Activated CD4-positive, alpha-beta T cell treated with anti-CD3 and anti-CD28 coated beads, Interleukin-2, amount 10 ng/mL, durations not matched to agents 24 days and 14 days (primary cell): ENCODE measurements around the gene PIM3. TPM values are rescaled to one million over a fixed set of nuclear protein-coding genes. Genes with fewer than 3 reads are reported as not detected.
A peak's percentile ranks its signal among the peaks of the same experiment; 100 is the strongest.

Experiments used
- DNase-seq: peaks from one replicate; pipeline ENCODE4 v3.0.0; 2022
- H3K27ac Mint-ChIP-seq: one replicate; pipeline ENCODE4 v1.8.0; 2022; ENCODE audit warnings: mild to moderate bottlenecking, mixed read lengths
- H3K27me3 Mint-ChIP-seq: one replicate; pipeline ENCODE4 v1.8.0; 2022; ENCODE audit warnings: mixed read lengths
- H3K36me3 Mint-ChIP-seq: one replicate; pipeline ENCODE4 v1.8.0; 2022; ENCODE audit warnings: low read depth, mild to moderate bottlenecking, mixed read lengths
- H3K4me1 Mint-ChIP-seq: one replicate; pipeline ENCODE4 v1.8.0; 2021; ENCODE audit warnings: mixed read lengths
- H3K4me3 Mint-ChIP-seq: one replicate; pipeline ENCODE4 v1.8.0; 2022; ENCODE audit warnings: mild to moderate bottlenecking, moderate library complexity, mixed read lengths
- H3K9me3 Mint-ChIP-seq: one replicate; pipeline ENCODE4 v1.8.0; 2021; ENCODE audit warnings: mixed read lengths
- intact Hi-C: fragments of 100-400 bp; cut with micrococcal nuclease; formaldehyde crosslinking; loops from one replicate; pipeline ENCODE4 v1.15.1; 2023
- total RNA-seq: library from RNA; stranded (reverse); gene quantifications from 2 replicates; pipeline ENCODE4 v1.2.3, GENCODE V29; 2022

The PIM3 gene
- total RNA-seq, 1 donor from 2014 or later, result 304 TPM

- peaks cover 17% of the 10 kb centered on the region for H3K4me1 Mint-ChIP-seq
- DNase-seq, result no peak
- intact Hi-C loops, result loop anchor here (5.0 kb wide), 2 partner anchors 107 to 568 kb away; partner anchors contain the start of genes SCO2 and ZBED4
Observed at GRCh38 chr22:49959782-49960158, 802 bp upstream of the PIM3 start.

GRCh38 chr22:49961005-49961600, 531 bp downstream of the PIM3 start:
- peak overlapping the region; percentile 94 for H3K4me3 Mint-ChIP-seq
- no peaks in the 10 kb centered on the region for H3K9me3 Mint-ChIP-seq
- peak overlapping the region; percentile 95 for H3K27ac Mint-ChIP-seq
- peak; percentile 83 for DNase-seq
- H3K4me1 Mint-ChIP-seq, result peaks cover 17% of the 10 kb centered on the region
- no peaks in the 10 kb centered on the region for H3K27me3 Mint-ChIP-seq
- H3K36me3 Mint-ChIP-seq, result peaks cover 35% of the 10 kb centered on the region
- intact Hi-C loops, result loop anchor here (5.0 kb wide), 2 partner anchors 109 to 566 kb away; partner anchors contain the start of genes SCO2 and ZBED4

More at GRCh38 chr22:49959782-49960158, 802 bp upstream of the PIM3 start:
- peaks cover 30% of the 10 kb centered on the region for H3K36me3 Mint-ChIP-seq
- no peaks in the 10 kb centered on the region for H3K9me3 Mint-ChIP-seq
- no peaks in the 10 kb centered on the region for H3K27me3 Mint-ChIP-seq
- H3K4me3 Mint-ChIP-seq, result peak overlapping the region; percentile 90
- peak overlapping the region; percentile 95 for H3K27ac Mint-ChIP-seq

GRCh38 chr22:49961601-49962011, 1.0 kb downstream of the PIM3 start:
- Mint-ChIP-seq H3K27ac (peak overlapping the region; percentile 95), H3K27me3 (no peaks in the 10 kb centered on the region), H3K4me3 (peak overlapping the region; percentile 94), H3K9me3 (no peaks in the 10 kb centered on the region), H3K36me3 (peaks cover 37% of the 10 kb centered on the region), H3K4me1 (peaks cover 17% of the 10 kb centered on the region)
- DNase-seq, result no peak
- intact Hi-C loops, result loop anchor here (1.0 to 5.0 kb wide), 4 partner anchors 25 to 566 kb away; partner anchors contain the start of genes SCO2 and ZBED4

GRCh38 chr22:49962012-49962750, 1.6 kb downstream of the PIM3 start:
- H3K36me3 Mint-ChIP-seq, result peaks cover 37% of the 10 kb centered on the region

DNA sequence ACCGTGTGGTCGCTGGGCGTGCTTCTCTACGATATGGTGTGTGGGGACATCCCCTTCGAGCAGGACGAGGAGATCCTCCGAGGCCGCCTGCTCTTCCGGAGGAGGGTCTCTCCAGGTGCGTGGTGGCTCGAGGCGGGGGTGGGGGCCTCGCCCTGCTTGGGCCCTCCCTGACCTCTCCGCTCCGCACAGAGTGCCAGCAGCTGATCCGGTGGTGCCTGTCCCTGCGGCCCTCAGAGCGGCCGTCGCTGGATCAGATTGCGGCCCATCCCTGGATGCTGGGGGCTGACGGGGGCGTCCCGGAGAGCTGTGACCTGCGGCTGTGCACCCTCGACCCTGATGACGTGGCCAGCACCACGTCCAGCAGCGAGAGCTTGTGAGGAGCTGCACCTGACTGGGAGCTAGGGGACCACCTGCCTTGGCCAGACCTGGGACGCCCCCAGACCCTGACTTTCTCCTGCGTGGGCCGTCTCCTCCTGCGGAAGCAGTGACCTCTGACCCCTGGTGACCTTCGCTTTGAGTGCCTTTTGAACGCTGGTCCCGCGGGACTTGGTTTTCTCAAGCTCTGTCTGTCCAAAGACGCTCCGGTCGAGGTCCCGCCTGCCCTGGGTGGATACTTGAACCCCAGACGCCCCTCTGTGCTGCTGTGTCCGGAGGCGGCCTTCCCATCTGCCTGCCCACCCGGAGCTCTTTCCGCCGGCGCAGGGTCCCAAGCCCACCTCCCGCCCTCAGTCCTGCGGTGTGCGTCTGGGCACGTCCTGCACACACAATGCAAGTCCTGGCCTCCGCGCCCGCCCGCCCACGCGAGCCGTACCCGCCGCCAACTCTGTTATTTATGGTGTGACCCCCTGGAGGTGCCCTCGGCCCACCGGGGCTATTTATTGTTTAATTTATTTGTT, 2.4 kb downstream of the PIM3 start:
- no peaks in the 10 kb centered on the region for H3K27me3 Mint-ChIP-seq
- DNase-seq, result no peak
- H3K27ac Mint-ChIP-seq, result peak overlapping the region; percentile 83
- no peaks in the 10 kb centered on the region for H3K9me3 Mint-ChIP-seq
- H3K4me1 Mint-ChIP-seq, result peaks cover 20% of the 10 kb centered on the region
- peak overlapping the region; percentile 94 for H3K4me3 Mint-ChIP-seq
- intact Hi-C loops, result loop anchor here (1.0 to 5.0 kb wide), 4 partner anchors 27 to 564 kb away; partner anchors contain the start of genes SCO2 and ZBED4
- H3K36me3 Mint-ChIP-seq, result peaks cover 38% of the 10 kb centered on the region

More at GRCh38 chr22:49962012-49962750, 1.6 kb downstream of the PIM3 start:
- Mint-ChIP-seq H3K4me3 (peak overlapping the region; percentile 94), H3K27me3 (no peaks in the 10 kb centered on the region), H3K27ac (peak overlapping the region; percentile 95), H3K4me1 (peaks cover 17% of the 10 kb centered on the region), H3K9me3 (no peaks in the 10 kb centered on the region)
- intact Hi-C loops, result loop anchor here (1.0 to 5.0 kb wide), 4 partner anchors 26 to 565 kb away; partner anchors contain the start of genes SCO2 and ZBED4
- DNase-seq, result peak; percentile 91

DNA sequence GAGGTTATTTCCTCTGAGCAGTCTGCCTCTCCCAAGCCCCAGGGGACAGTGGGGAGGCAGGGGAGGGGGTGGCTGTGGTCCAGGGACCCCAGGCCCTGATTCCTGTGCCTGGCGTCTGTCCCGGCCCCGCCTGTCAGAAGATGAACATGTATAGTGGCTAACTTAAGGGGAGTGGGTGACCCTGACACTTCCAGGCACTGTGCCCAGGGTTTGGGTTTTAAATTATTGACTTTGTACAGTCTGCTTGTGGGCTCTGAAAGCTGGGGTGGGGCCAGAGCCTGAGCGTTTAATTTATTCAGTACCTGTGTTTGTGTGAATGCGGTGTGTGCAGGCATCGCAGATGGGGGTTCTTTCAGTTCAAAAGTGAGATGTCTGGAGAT, 3.1 kb downstream of the PIM3 start:
- no peaks in the 10 kb centered on the region for H3K27me3 Mint-ChIP-seq
- intact Hi-C loops, result loop anchor here (5.0 kb wide), 2 partner anchors 111 to 564 kb away; partner anchors contain the start of genes SCO2 and ZBED4

GRCh38 chr22:49964136-49965090, 3.8 kb downstream of the PIM3 start:
- intact Hi-C loops, result loop anchor here (5.0 kb wide), 2 partner anchors 112 to 563 kb away; partner anchors contain the start of genes SCO2 and ZBED4
- H3K4me3 Mint-ChIP-seq, result peak overlapping the region; percentile 94
- peak; percentile 60 for DNase-seq
- no peaks in the 10 kb centered on the region for H3K9me3 Mint-ChIP-seq
- no peaks in the 10 kb centered on the region for H3K27me3 Mint-ChIP-seq
- peaks cover 40% of the 10 kb centered on the region for H3K36me3 Mint-ChIP-seq
- peaks cover 15% of the 10 kb centered on the region for H3K4me1 Mint-ChIP-seq
- peak overlapping the region; percentile 83 for H3K27ac Mint-ChIP-seq

More for the DNA sequence above, 3.1 kb downstream of the PIM3 start:
- peak overlapping the region; percentile 94 for H3K4me3 Mint-ChIP-seq
- peak overlapping the region; percentile 83 for H3K27ac Mint-ChIP-seq
- peaks cover 19% of the 10 kb centered on the region for H3K4me1 Mint-ChIP-seq
- H3K36me3 Mint-ChIP-seq, result peaks cover 40% of the 10 kb centered on the region
- no peaks in the 10 kb centered on the region for H3K9me3 Mint-ChIP-seq
- no peak for DNase-seq

DNA sequence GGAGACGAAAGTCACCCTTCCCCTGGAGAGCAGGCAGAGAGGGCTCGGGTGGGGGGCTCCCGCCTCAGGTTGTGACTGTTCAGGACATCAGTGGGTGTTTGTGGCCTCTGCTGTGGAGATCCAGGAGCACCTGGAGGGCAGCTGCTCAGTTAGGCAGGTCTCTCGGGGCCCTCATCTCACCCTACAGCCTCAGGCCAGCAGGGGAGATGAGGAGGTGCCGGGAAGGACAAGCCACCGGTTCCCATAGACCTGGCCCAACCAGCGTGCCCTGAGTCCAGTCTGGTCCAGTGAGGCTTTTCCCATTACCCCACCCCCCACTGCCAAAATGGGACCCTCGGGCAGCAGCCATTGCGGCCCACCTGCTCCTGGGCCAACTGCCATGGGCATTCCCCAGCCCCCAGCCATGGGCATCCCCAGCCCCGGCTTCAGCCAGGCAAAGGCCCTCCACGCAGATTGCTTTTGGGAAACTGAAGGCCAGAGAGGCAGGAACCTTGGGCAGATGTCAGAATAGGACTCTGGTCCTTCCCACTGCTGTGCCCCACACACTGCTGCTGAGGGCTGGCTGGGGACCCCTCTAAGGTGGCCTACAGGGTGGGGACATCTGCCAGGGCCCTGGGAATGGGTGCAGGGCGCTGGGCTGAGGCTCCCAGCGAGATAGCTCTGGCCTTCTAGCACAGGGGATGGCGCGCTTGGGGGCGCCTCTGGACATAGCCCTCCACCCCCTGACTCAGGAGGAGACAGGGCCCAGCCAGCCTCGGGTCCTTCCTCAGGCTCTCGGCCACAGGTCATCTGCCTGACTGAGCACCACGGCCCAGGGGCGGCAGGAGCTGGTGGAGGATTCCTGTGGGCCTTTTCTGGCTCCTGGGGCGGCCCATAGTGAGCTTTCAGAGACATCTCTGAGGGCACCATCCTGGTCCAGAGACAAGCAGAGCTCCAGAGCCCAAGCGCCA, 4.8 kb downstream of the PIM3 start:
- intact Hi-C loops, result no loop called here
- no peaks in the 10 kb centered on the region for H3K27me3 Mint-ChIP-seq
- H3K36me3 Mint-ChIP-seq, result peaks cover 40% of the 10 kb centered on the region
- H3K4me3 Mint-ChIP-seq, result peak overlapping the region; percentile 94
- DNase-seq, result peak; percentile 65
- H3K9me3 Mint-ChIP-seq, result no peaks in the 10 kb centered on the region
- peaks cover 21% of the 10 kb centered on the region for H3K4me1 Mint-ChIP-seq
- H3K27ac Mint-ChIP-seq, result peak overlapping the region; percentile 83

DNA sequence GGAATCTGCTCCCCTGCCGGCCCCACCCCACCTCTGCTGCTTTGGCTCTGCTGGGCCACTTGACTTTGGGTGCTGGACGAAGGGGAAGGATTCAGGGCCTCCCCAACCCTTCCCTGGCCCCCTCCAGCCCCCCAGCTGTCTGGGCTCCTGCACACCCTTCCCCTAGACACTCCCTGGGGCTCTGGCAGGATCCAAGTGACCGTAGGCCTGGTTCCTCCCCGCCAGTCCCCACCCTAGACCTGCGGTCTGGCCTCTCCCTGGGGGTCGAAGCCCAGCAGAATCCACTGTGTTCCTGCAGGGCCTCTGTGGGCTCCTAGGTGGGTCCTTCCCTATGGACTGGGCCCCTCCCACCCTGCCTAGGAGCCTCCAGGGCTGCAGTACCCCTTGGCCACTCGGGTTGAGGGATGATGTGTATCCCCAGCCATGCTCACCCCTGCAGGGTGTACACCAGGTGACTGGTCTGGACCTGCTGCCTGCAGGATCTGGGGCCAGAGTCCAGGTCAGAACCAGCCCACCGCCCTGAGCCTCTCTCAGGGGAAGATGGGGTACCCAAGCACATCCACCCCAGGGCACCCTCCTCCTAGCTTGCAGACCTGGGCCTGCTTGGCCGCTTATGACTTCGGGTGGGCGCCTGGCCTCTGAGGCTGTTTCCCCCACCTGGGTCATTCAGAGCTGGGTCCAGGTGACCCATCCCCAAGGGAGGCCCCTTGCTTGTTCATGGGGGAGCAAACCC, 5.6 kb downstream of the PIM3 start:
- H3K4me3 Mint-ChIP-seq, result peak overlapping the region; percentile 43
- intact Hi-C loops, result no loop called here
- peaks cover 45% of the 10 kb centered on the region for H3K36me3 Mint-ChIP-seq
- no peaks in the 10 kb centered on the region for H3K9me3 Mint-ChIP-seq
- no peaks in the 10 kb centered on the region for H3K27me3 Mint-ChIP-seq
- H3K4me1 Mint-ChIP-seq, result peaks cover 29% of the 10 kb centered on the region
- H3K27ac Mint-ChIP-seq, result peak overlapping the region; percentile 34
- DNase-seq, result peak; percentile 68

DNA sequence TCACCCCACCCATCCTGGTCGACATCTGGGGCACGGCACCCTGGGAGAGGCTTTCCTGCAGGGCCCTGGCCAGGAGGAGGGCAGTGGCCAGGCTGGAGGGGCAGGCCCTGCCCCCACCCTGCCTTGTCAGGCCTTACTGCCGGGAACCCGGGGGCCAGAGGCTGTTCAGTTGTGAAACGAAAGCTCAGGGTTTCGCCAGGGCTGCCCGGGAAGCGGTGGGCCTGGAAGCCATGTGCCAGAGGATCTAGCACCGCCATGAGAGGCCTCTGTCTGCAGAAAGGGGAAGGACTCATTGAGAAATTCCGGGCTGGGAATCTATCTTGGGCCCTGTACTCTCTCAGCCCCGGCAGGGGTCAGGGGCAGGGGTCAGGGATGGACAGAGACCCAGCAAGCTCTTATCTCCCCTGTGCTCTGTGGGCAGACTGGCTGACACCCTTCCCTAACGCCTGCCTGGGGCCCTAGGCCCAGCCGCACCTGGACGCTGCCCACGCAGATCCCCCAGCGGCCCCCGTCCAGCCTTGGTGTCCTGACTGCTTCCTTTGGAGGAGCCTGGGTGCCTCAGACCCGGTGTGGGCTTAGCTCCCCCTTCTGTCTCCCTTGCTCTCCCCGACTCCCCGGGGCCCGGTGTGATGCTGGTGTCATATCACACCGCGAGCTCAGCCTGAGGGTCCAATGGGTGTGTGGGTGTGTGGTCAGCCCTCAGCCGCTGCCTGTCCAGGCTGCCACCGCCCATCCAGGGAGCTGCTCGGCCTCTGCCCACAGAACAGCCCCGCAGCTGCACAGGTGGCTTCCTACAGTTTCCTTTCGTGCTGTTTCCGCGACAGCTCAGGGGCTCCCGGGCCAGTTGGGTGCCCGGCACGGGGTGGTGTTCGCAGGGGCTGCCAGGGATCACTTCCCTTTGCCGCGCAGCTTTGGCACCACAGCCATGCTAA, 6.5 kb downstream of the PIM3 start:
- H3K4me3 Mint-ChIP-seq, result peak overlapping the region; percentile 21
- H3K27ac Mint-ChIP-seq, result peak overlapping the region; percentile 70
- peaks cover 30% of the 10 kb centered on the region for H3K4me1 Mint-ChIP-seq
- intact Hi-C loops, result no loop called here
- no peaks in the 10 kb centered on the region for H3K27me3 Mint-ChIP-seq
- peaks cover 39% of the 10 kb centered on the region for H3K36me3 Mint-ChIP-seq
- DNase-seq, result peak; percentile 62
- H3K9me3 Mint-ChIP-seq, result no peaks in the 10 kb centered on the region
